Stimulated activated naive B cell treated with anti-CD40 and anti-IgM and Interleukin-4, amounts not matched to agents 10 μg/mL and 1 μg/mL and 100 μg/mL, for 72 hours (primary cell): ENCODE results near the gene CNTNAP3B.
"Not testable (repeated sequence)": the region's sequence is repeated elsewhere in the genome, so short reads cannot be mapped to it uniquely, and the experiment has no call there.

ENCODE experiments used
- ATAC-seq, 2 donors: fragments of 150-1000 bp; cut with Tn5 transposase; replicated peaks; 2 replicates each; pipeline ENCODE4 v1.10.0; 2021; ENCODE audit warnings: moderate library complexity in 1 of 2
- DNase-seq: peaks from one replicate; pipeline ENCODE4 v3.0.0; 2021
- H3K27ac Mint-ChIP-seq: one replicate; pipeline ENCODE4 v1.8.0; 2022; ENCODE audit warnings: mild to moderate bottlenecking, mixed read lengths
- H3K27me3 Mint-ChIP-seq, 2 donors: one replicate each; pipeline ENCODE4 v1.8.0; 2022; ENCODE audit warnings: mixed read lengths in 2 of 2
- H3K36me3 Mint-ChIP-seq, 2 donors: one replicate each; pipeline ENCODE4 v1.8.0; 2022; ENCODE audit warnings: mixed read lengths in 2 of 2, mild to moderate bottlenecking in 1 of 2
- H3K4me1 Mint-ChIP-seq, 2 donors: one replicate each; pipeline ENCODE4 v1.8.0; 2022; ENCODE audit warnings: mixed read lengths in 2 of 2, mild to moderate bottlenecking in 1 of 2
- H3K4me3 Mint-ChIP-seq, 2 donors: one replicate each; pipeline ENCODE4 v1.8.0; 2022; ENCODE audit warnings: mild to moderate bottlenecking in 2 of 2, mixed read lengths in 2 of 2, moderate library complexity in 1 of 2
- H3K9me3 Mint-ChIP-seq, 2 donors: one replicate each; pipeline ENCODE4 v1.8.0; 2022; ENCODE audit warnings: mixed read lengths in 2 of 2, mild to moderate bottlenecking in 1 of 2

The CNTNAP3B gene

GRCh38 chr9:42033541-42033940 is 95.7 kb downstream of the CNTNAP3B start:
- not testable (repeated sequence) for H3K27me3 Mint-ChIP-seq, ATAC-seq, H3K27ac Mint-ChIP-seq, H3K36me3 Mint-ChIP-seq, DNase-seq, H3K9me3 Mint-ChIP-seq, H3K4me3 Mint-ChIP-seq, H3K4me1 Mint-ChIP-seq

- H3K27me3 Mint-ChIP-seq, H3K9me3 Mint-ChIP-seq, H3K36me3 Mint-ChIP-seq, H3K4me1 Mint-ChIP-seq, H3K4me3 Mint-ChIP-seq, H3K27ac Mint-ChIP-seq, ATAC-seq, DNase-seq: not testable (repeated sequence)
These were observed 108.6 kb downstream of the CNTNAP3B start for GRCh38 chr9:42020639-42021038.

GRCh38 chr9:42018220-42018922 is 110.9 kb downstream of the CNTNAP3B start:
- H3K27ac Mint-ChIP-seq, H3K36me3 Mint-ChIP-seq, H3K9me3 Mint-ChIP-seq, DNase-seq, H3K4me3 Mint-ChIP-seq, ATAC-seq, H3K4me1 Mint-ChIP-seq, H3K27me3 Mint-ChIP-seq: not testable (repeated sequence)

- H3K36me3 Mint-ChIP-seq, H3K27ac Mint-ChIP-seq, H3K9me3 Mint-ChIP-seq, H3K4me3 Mint-ChIP-seq, H3K27me3 Mint-ChIP-seq, ATAC-seq, H3K4me1 Mint-ChIP-seq, DNase-seq: not testable (repeated sequence)
These were observed 114.9 kb downstream of the CNTNAP3B start for GRCh38 chr9:42014317-42014716.

GRCh38 chr9:41991607-41992006 is 137.6 kb downstream of the CNTNAP3B start:
- DNase-seq, ATAC-seq, H3K4me3 Mint-ChIP-seq, H3K27me3 Mint-ChIP-seq, H3K27ac Mint-ChIP-seq, H3K4me1 Mint-ChIP-seq, H3K36me3 Mint-ChIP-seq, H3K9me3 Mint-ChIP-seq: not testable (repeated sequence)

- not testable (repeated sequence) for H3K4me1 Mint-ChIP-seq, H3K4me3 Mint-ChIP-seq, DNase-seq, H3K9me3 Mint-ChIP-seq, H3K27me3 Mint-ChIP-seq, H3K36me3 Mint-ChIP-seq, H3K27ac Mint-ChIP-seq, ATAC-seq
These were observed 149.0 kb downstream of the CNTNAP3B start for GRCh38 chr9:41980271-41980670.

DNA sequence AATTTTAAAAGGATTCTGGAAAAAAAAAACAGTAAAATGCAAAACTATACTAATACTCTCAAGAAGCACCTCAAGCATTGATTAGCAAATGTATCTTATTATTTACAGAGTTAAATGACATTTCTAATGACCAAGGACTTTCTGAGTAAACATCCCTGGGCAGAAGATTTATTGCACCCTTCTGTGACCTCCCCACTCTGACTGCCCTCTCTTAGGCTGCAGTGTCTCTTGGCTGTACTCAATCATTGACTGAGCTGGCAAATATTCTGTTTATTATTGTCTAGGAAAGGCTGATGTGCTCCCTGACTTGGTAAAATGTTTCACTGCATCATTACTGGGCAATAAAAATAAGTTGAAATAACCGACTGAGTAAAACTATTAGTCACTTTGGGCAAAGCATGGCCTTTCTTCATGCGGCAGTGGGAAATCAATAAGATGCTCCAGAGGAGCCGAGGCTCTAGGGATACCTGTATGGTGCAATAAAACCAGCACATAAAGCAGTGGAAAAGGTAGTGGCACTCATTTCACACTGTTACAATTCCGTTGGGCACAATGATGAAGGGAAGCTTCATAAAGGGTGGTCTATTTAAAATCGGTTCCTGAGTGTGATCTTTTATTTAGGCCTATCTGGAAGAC is 151.1 kb downstream of the CNTNAP3B start:
- DNase-seq, H3K4me1 Mint-ChIP-seq, H3K9me3 Mint-ChIP-seq, H3K27me3 Mint-ChIP-seq, ATAC-seq, H3K36me3 Mint-ChIP-seq, H3K27ac Mint-ChIP-seq, H3K4me3 Mint-ChIP-seq: not testable (repeated sequence)

DNA sequence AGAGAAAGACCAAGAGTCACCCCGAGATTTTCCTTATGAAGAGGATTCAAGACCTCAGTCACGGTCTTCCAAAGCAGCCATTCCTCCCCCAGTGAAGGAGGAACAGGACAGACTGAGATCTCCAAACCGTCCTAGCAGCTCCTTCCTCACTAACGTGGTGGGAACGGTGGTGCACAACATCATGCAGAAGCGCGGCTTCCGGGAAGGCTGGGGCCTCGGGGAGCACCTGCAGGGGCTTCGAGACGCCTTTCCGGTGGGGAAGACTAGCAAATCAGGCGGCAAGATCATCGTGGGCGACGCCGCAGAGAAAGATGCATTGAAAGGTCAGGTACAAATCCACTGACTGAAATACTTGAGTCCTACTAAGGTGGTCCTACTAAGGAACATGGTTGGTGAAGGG is 154.3 kb downstream of the CNTNAP3B start:
- H3K4me1 Mint-ChIP-seq, H3K27me3 Mint-ChIP-seq, H3K9me3 Mint-ChIP-seq, H3K36me3 Mint-ChIP-seq, ATAC-seq, DNase-seq, H3K27ac Mint-ChIP-seq, H3K4me3 Mint-ChIP-seq: not testable (repeated sequence)

DNA sequence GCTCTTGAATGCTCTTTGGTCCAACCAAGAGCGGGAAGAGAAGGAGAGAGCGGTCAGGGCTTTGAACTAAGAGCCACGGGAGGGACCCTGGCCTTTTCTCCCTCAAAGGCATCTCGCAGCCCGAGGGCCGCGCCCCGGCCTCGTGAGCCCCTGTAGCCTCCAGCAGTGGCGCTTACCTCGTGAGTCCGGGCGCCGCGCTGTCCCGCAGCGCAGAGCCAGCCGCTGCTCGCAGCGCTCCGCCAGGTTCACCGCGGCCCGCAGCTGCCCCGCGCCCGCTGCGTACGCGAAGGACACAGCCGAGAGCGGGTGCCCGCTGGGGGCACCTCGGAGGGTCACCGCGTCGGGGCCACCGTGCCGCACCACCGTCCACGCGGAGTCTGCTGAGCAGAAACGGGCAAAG is 176.2 kb downstream of the CNTNAP3B start:
- not testable (repeated sequence) for ATAC-seq, H3K4me1 Mint-ChIP-seq, H3K27me3 Mint-ChIP-seq, H3K36me3 Mint-ChIP-seq, H3K27ac Mint-ChIP-seq, H3K9me3 Mint-ChIP-seq, DNase-seq, H3K4me3 Mint-ChIP-seq

DNA sequence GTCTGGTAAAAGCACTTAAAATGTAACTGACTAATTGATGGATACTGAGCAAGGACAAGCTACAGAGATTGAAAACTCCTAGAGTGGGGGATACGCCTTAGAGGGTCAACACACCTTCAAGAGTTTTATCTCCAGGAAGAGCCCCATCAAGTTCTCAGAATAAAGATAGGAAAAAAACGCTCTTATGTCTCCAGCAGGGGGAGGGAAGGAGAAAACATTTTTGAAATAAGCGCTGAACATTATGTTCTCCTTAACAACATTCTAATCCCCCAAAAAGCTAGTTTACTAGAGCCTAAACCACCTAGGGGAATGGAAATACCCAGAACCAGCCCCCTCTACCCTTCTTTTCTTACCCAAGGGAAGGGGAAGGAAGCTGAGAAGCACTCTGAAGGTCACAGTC is 187.5 kb downstream of the CNTNAP3B start:
- H3K4me1 Mint-ChIP-seq, ATAC-seq: not testable (repeated sequence)

DNA sequence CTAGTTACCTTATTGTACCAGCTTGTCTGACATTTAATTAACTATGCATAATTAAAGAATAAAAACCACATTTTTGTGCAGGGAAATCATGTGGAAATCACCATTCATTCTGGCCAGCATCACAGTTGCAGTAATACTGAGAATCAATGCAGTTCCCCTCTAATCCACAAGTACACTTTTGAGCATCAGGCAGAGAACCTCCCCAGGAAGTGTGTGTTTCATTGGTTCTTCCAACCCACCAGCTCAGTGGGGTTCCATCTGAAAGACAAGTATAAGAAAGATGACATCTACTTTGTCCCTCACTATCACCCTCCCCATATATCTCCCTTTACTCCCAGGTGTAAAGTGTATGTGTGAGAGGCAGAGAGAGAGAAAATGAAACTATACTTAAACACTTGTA is 191.1 kb downstream of the CNTNAP3B start:
- not testable (repeated sequence) for H3K27ac Mint-ChIP-seq, H3K36me3 Mint-ChIP-seq, H3K27me3 Mint-ChIP-seq, DNase-seq, H3K9me3 Mint-ChIP-seq, ATAC-seq, H3K4me1 Mint-ChIP-seq, H3K4me3 Mint-ChIP-seq

More for the DNA sequence above, 187.5 kb downstream of the CNTNAP3B start:
- not testable (repeated sequence) for DNase-seq, H3K27ac Mint-ChIP-seq, H3K36me3 Mint-ChIP-seq, H3K27me3 Mint-ChIP-seq, H3K9me3 Mint-ChIP-seq, H3K4me3 Mint-ChIP-seq

GRCh38 chr9:41935727-41936126 is 193.5 kb downstream of the CNTNAP3B start:
- not testable (repeated sequence) for ATAC-seq, H3K4me3 Mint-ChIP-seq, H3K4me1 Mint-ChIP-seq, H3K9me3 Mint-ChIP-seq, H3K27me3 Mint-ChIP-seq, DNase-seq, H3K36me3 Mint-ChIP-seq, H3K27ac Mint-ChIP-seq

DNA sequence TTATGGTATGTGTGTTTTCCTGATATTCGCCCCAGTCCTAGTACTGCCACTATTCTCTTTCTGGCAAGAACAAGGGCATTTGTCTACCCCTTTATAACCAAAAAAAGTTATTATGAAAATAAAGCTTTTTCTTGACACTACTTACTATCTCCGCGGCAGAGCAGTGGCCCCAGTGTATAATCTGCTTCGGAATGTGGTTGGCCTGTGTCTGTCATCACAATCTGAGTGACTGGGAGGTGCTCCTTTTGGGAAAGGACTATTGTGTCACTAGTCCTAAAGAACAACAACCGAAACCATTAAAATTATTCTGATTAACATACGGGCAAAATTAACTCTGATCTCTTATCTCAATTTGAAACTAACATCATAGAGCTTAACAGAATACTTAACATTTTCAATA is 200.1 kb downstream of the CNTNAP3B start:
- not testable (repeated sequence) for H3K4me3 Mint-ChIP-seq, H3K4me1 Mint-ChIP-seq, H3K36me3 Mint-ChIP-seq, H3K9me3 Mint-ChIP-seq, DNase-seq, H3K27me3 Mint-ChIP-seq, ATAC-seq, H3K27ac Mint-ChIP-seq

DNA sequence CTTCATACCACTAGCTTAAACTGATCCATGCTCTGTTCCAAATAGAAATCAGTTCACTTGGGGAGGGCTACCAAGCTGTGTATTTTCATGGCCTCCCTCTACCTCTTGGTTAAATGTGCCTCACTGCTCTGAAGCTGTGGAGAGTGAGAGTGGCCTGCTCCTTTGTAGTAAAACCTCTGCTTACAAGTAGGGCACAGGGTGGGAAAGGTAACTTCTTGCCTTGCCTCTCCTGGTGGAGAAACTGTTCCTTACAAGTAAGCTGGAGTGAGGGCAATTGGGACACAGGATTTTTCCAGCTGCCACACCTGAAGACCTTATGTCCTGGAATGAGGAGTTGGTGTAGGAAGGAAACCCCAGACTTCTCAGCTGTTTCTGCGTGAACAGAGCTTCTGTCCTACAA is 211.9 kb downstream of the CNTNAP3B start:
- not testable (repeated sequence) for ATAC-seq, H3K36me3 Mint-ChIP-seq, H3K4me1 Mint-ChIP-seq, H3K4me3 Mint-ChIP-seq, H3K9me3 Mint-ChIP-seq, H3K27ac Mint-ChIP-seq, DNase-seq, H3K27me3 Mint-ChIP-seq

- H3K36me3 Mint-ChIP-seq, DNase-seq, H3K4me3 Mint-ChIP-seq, H3K27ac Mint-ChIP-seq, H3K4me1 Mint-ChIP-seq, H3K27me3 Mint-ChIP-seq, H3K9me3 Mint-ChIP-seq, ATAC-seq: not testable (repeated sequence)
These were observed 223.7 kb downstream of the CNTNAP3B start for GRCh38 chr9:41905488-41905887.
